ENCODE measurements around the gene SLC5A12.
"Not testable (repeated sequence)": the region's sequence is repeated elsewhere in the genome, so short reads cannot be mapped to it uniquely, and the experiment has no call there.

SLC5A12 gene

GRCh38 chr11:26675233-26675928 is 46.5 kb downstream of the SLC5A12 start:
- no peaks in the 10 kb centered on the region for H3K4me1 Mint-ChIP-seq
- no peaks in the 10 kb centered on the region for H3K36me3 Mint-ChIP-seq (ENCODE audit: insufficient read depth)
- no peak overlapping the region for H3K4me3 Mint-ChIP-seq
- DNase-seq (ENCODE audit: low spot score in 2 of 2) (no peak), ATAC-seq (replicated peaks; ENCODE audit: extremely low read depth, poor library complexity, severe bottlenecking) (no peak)
- no peaks in the 10 kb centered on the region for H3K27me3 Mint-ChIP-seq
- H3K9me3 Mint-ChIP-seq: peaks cover 30% of the 10 kb centered on the region
- H3K27ac Mint-ChIP-seq (ENCODE audit: low read depth): no peak overlapping the region

GRCh38 chr11:26665946-26666345 is 55.9 kb downstream of the SLC5A12 start:
- no peak overlapping the region for H3K4me3 Mint-ChIP-seq
- H3K27me3 Mint-ChIP-seq: no peaks in the 10 kb centered on the region
- peaks cover 9% of the 10 kb centered on the region for H3K9me3 Mint-ChIP-seq
- ATAC-seq (replicated peaks; ENCODE audit: extremely low read depth, poor library complexity, severe bottlenecking) (no peak), DNase-seq (ENCODE audit: low spot score in 2 of 2) (no peak)
- H3K36me3 Mint-ChIP-seq (ENCODE audit: insufficient read depth): no peaks in the 10 kb centered on the region
- H3K4me1 Mint-ChIP-seq: no peaks in the 10 kb centered on the region
- no peak overlapping the region for H3K27ac Mint-ChIP-seq (ENCODE audit: low read depth)

- Mint-ChIP-seq H3K9me3 (peaks cover 8% of the 10 kb centered on the region), H3K36me3 (ENCODE audit: insufficient read depth) (no peaks in the 10 kb centered on the region)
These were observed 56.8 kb downstream of the SLC5A12 start for GRCh38 chr11:26665036-26665435.

GRCh38 chr11:26662916-26663315 is 58.9 kb downstream of the SLC5A12 start:
- Mint-ChIP-seq H3K4me1 (no peaks in the 10 kb centered on the region), H3K9me3 (peaks cover 7% of the 10 kb centered on the region), H3K27ac (ENCODE audit: low read depth) (no peak overlapping the region), H3K36me3 (ENCODE audit: insufficient read depth) (no peaks in the 10 kb centered on the region), H3K4me3 (no peak overlapping the region), H3K27me3 (no peaks in the 10 kb centered on the region)
- DNase-seq (ENCODE audit: low spot score in 2 of 2) (no peak), ATAC-seq (replicated peaks; ENCODE audit: extremely low read depth, poor library complexity, severe bottlenecking) (no peak)

More at GRCh38 chr11:26665036-26665435, 56.8 kb downstream of the SLC5A12 start:
- Mint-ChIP-seq H3K4me1 (no peaks in the 10 kb centered on the region), H3K4me3 (no peak overlapping the region), H3K27ac (ENCODE audit: low read depth) (no peak overlapping the region), H3K27me3 (no peaks in the 10 kb centered on the region)
- DNase-seq (ENCODE audit: low spot score in 2 of 2): no peak
- no peak for ATAC-seq (replicated peaks; ENCODE audit: extremely low read depth, poor library complexity, severe bottlenecking)

- no peaks in the 10 kb centered on the region for H3K36me3 Mint-ChIP-seq (ENCODE audit: insufficient read depth)
- no peak for DNase-seq (ENCODE audit: low spot score in 2 of 2)
- peaks cover 12% of the 10 kb centered on the region for H3K9me3 Mint-ChIP-seq
- H3K4me3 Mint-ChIP-seq: no peak overlapping the region
- no peak for ATAC-seq (replicated peaks; ENCODE audit: extremely low read depth, poor library complexity, severe bottlenecking)
- H3K4me1 Mint-ChIP-seq: no peaks in the 10 kb centered on the region
- no peaks in the 10 kb centered on the region for H3K27me3 Mint-ChIP-seq
- no peak overlapping the region for H3K27ac Mint-ChIP-seq (ENCODE audit: low read depth)
These were observed 66.6 kb downstream of the SLC5A12 start for GRCh38 chr11:26655287-26655686.

GRCh38 chr11:26651916-26652315 is 69.9 kb downstream of the SLC5A12 start:
- ATAC-seq (replicated peaks; ENCODE audit: extremely low read depth, poor library complexity, severe bottlenecking): no peak
- Mint-ChIP-seq H3K27ac (ENCODE audit: low read depth) (no peak overlapping the region), H3K27me3 (no peaks in the 10 kb centered on the region), H3K36me3 (ENCODE audit: insufficient read depth) (no peaks in the 10 kb centered on the region), H3K4me1 (no peaks in the 10 kb centered on the region), H3K4me3 (no peak overlapping the region), H3K9me3 (no peaks in the 10 kb centered on the region)
- no peak for DNase-seq (ENCODE audit: low spot score in 2 of 2)

GRCh38 chr11:26649884-26650283 is 72.0 kb downstream of the SLC5A12 start:
- Mint-ChIP-seq H3K4me1 (no peaks in the 10 kb centered on the region), H3K9me3 (no peaks in the 10 kb centered on the region), H3K27me3 (no peaks in the 10 kb centered on the region), H3K36me3 (ENCODE audit: insufficient read depth) (no peaks in the 10 kb centered on the region), H3K4me3 (no peak overlapping the region), H3K27ac (ENCODE audit: low read depth) (no peak overlapping the region)
- DNase-seq (ENCODE audit: low spot score in 2 of 2): no peak
- ATAC-seq (replicated peaks; ENCODE audit: extremely low read depth, poor library complexity, severe bottlenecking): no peak

GRCh38 chr11:26643314-26643713 is 78.5 kb downstream of the SLC5A12 start:
- H3K36me3 Mint-ChIP-seq (ENCODE audit: insufficient read depth); DNase-seq (ENCODE audit: low spot score in 2 of 2); H3K4me3 Mint-ChIP-seq; H3K27me3 Mint-ChIP-seq; H3K9me3 Mint-ChIP-seq; H3K4me1 Mint-ChIP-seq; H3K27ac Mint-ChIP-seq (ENCODE audit: low read depth); ATAC-seq (replicated peaks; ENCODE audit: extremely low read depth, poor library complexity, severe bottlenecking): not testable (repeated sequence)

- H3K4me3 Mint-ChIP-seq: no peak overlapping the region
- ATAC-seq (replicated peaks; ENCODE audit: extremely low read depth, poor library complexity, severe bottlenecking) (no peak), DNase-seq (ENCODE audit: low spot score in 2 of 2) (no peak)
- peaks cover 17% of the 10 kb centered on the region for H3K9me3 Mint-ChIP-seq
- H3K27ac Mint-ChIP-seq (ENCODE audit: low read depth): no peak overlapping the region
- no peaks in the 10 kb centered on the region for H3K4me1 Mint-ChIP-seq
- H3K27me3 Mint-ChIP-seq: no peaks in the 10 kb centered on the region
- H3K36me3 Mint-ChIP-seq (ENCODE audit: insufficient read depth): no peaks in the 10 kb centered on the region
These were observed 89.1 kb downstream of the SLC5A12 start for GRCh38 chr11:26632691-26633159.

GRCh38 chr11:26626346-26626745 is 95.5 kb downstream of the SLC5A12 start:
- no peak overlapping the region for H3K27ac Mint-ChIP-seq (ENCODE audit: low read depth)
- ATAC-seq (replicated peaks; ENCODE audit: extremely low read depth, poor library complexity, severe bottlenecking) (no peak), DNase-seq (ENCODE audit: low spot score in 2 of 2) (no peak)
- H3K4me1 Mint-ChIP-seq: no peaks in the 10 kb centered on the region
- H3K36me3 Mint-ChIP-seq (ENCODE audit: insufficient read depth): no peaks in the 10 kb centered on the region
- H3K27me3 Mint-ChIP-seq: no peaks in the 10 kb centered on the region
- no peak overlapping the region for H3K4me3 Mint-ChIP-seq
- H3K9me3 Mint-ChIP-seq: peaks cover 34% of the 10 kb centered on the region

GRCh38 chr11:26623076-26623659 is 98.7 kb downstream of the SLC5A12 start:
- H3K9me3 Mint-ChIP-seq: peaks cover 33% of the 10 kb centered on the region
- ATAC-seq (replicated peaks; ENCODE audit: extremely low read depth, poor library complexity, severe bottlenecking) (no peak), DNase-seq (ENCODE audit: low spot score in 2 of 2) (no peak)
- no peak overlapping the region for H3K4me3 Mint-ChIP-seq
- H3K27ac Mint-ChIP-seq (ENCODE audit: low read depth): no peak overlapping the region
- H3K27me3 Mint-ChIP-seq: no peaks in the 10 kb centered on the region
- no peaks in the 10 kb centered on the region for H3K36me3 Mint-ChIP-seq (ENCODE audit: insufficient read depth)
- no peaks in the 10 kb centered on the region for H3K4me1 Mint-ChIP-seq

- H3K27ac Mint-ChIP-seq (ENCODE audit: low read depth): no peak overlapping the region
- no peaks in the 10 kb centered on the region for H3K27me3 Mint-ChIP-seq
- H3K9me3 Mint-ChIP-seq: peaks cover 34% of the 10 kb centered on the region
- H3K4me3 Mint-ChIP-seq: no peak overlapping the region
- no peak for DNase-seq (ENCODE audit: low spot score in 2 of 2)
- no peak for ATAC-seq (replicated peaks; ENCODE audit: extremely low read depth, poor library complexity, severe bottlenecking)
- no peaks in the 10 kb centered on the region for H3K36me3 Mint-ChIP-seq (ENCODE audit: insufficient read depth)
- no peaks in the 10 kb centered on the region for H3K4me1 Mint-ChIP-seq
These were observed 99.7 kb downstream of the SLC5A12 start for GRCh38 chr11:26622181-26622580.

- no peak overlapping the region for H3K27ac Mint-ChIP-seq (ENCODE audit: low read depth)
- H3K9me3 Mint-ChIP-seq: peaks cover 29% of the 10 kb centered on the region
- no peaks in the 10 kb centered on the region for H3K27me3 Mint-ChIP-seq
- H3K36me3 Mint-ChIP-seq (ENCODE audit: insufficient read depth): no peaks in the 10 kb centered on the region
- DNase-seq (ENCODE audit: low spot score in 2 of 2) (no peak), ATAC-seq (replicated peaks; ENCODE audit: extremely low read depth, poor library complexity, severe bottlenecking) (no peak)
- no peak overlapping the region for H3K4me3 Mint-ChIP-seq
- no peaks in the 10 kb centered on the region for H3K4me1 Mint-ChIP-seq
These were observed 100.7 kb downstream of the SLC5A12 start for GRCh38 chr11:26621132-26621531.

Measured in central memory CD8-positive, alpha-beta T cell (primary cell).